Kidney (tissue), 14 donors: ENCODE data around the gene SMARCAL1. TPM values are rescaled to one million over a fixed set of nuclear protein-coding genes. Genes with fewer than 3 reads are reported as not detected.

ENCODE experiments used
- DNase-seq, 5 donors: peaks; one replicate each; pipeline ENCODE4 v3.0.0-alpha.2; 2013 to 2020
- FAIRE-seq: peaks from 2 replicates; lab custom pipeline; 2012; peaks lifted over from hg19 to GRCh38; lab: Jason Lieb, UNC
- H3K27ac ChIP-seq, 2 donors: one replicate each; pipeline ENCODE4 v1.7.0; 2013; ENCODE audit warnings: low read depth in 2 of 2, low read length in 2 of 2, inconsistent platforms in 1 of 2
- H3K27me3 ChIP-seq: one replicate; pipeline ENCODE4 v1.7.1; 2013; ENCODE audit warnings: low read length, inconsistent platforms; ENCODE audit not compliant: control insufficient read depth, insufficient read depth
- H3K36me3 ChIP-seq, 3 donors: one replicate each; pipeline versions ENCODE4 v1.7.0 to v1.7.1; 2013; ENCODE audit warnings: low read length in 3 of 3, control low read depth in 1 of 3, inconsistent platforms in 1 of 3; ENCODE audit not compliant: insufficient read depth in 3 of 3, control insufficient read depth in 2 of 3
- H3K4me1 ChIP-seq, 3 donors: one replicate each; pipeline versions ENCODE4 v1.7.0 to v1.7.1; 2013; ENCODE audit warnings: low read length in 3 of 3, inconsistent platforms in 1 of 3, low read depth in 1 of 3; ENCODE audit not compliant: control insufficient read depth in 2 of 3, insufficient read depth in 2 of 3
- H3K4me3 ChIP-seq, 3 donors: one replicate each; pipeline versions ENCODE4 v1.7.0 to v1.8.1; 2013; ENCODE audit warnings: low read length in 3 of 3, control low read depth in 1 of 3, inconsistent platforms in 1 of 3
- H3K9ac ChIP-seq, 3 donors: one replicate each; pipeline versions ENCODE4 v1.7.0 to v1.7.1; 2013; ENCODE audit warnings: low read length in 3 of 3, control low read depth in 1 of 3, inconsistent platforms in 1 of 3
- H3K9me3 ChIP-seq, 3 donors: one replicate each; pipeline versions ENCODE4 v1.7.0 to v1.7.1; 2013; ENCODE audit warnings: low read length in 3 of 3, control low read depth in 1 of 3, inconsistent platforms in 1 of 3; ENCODE audit not compliant: control insufficient read depth in 2 of 3, insufficient read depth in 1 of 3
- CTCF ChIP-seq: IDR thresholded peaks from 3 replicates; pipeline ENCODE4 v1.5.1; 2012; ENCODE audit warnings: mild to moderate bottlenecking, moderate library complexity, borderline replicate concordance; ENCODE audit not compliant: insufficient read depth; ENCODE audit errors: extremely low read depth
- intact Hi-C: fragments of 100-400 bp; cut with DNase I; formaldehyde crosslinking; loops from one replicate; pipeline ENCODE4 v1.11.1; 2022
- polyA plus RNA-seq: library from polyadenylated mRNA; stranded (reverse); fragments of 350-450 nt; fragmentation: Illumina TruSeq; extraction: RNeasy Lipid Tissue Mini Kit (QIAGEN cat#74804); gene quantifications from one replicate; pipeline ENCODE4 v1.2.3, GENCODE V29; 2014; ENCODE audit warnings: low read depth, low replicate concordance; ENCODE audit not compliant: insufficient read depth
- total RNA-seq: library from RNA; stranded (reverse); fragmentation: NEBNext Ultra II Directional; extraction: Animal tissue kit (Norgen Biotek cat#: 25700); gene quantifications from one replicate; pipeline ENCODE4 v1.2.1, GENCODE V29; 2021
- donor health status: control.
- donor health status: control.
- donor health status: control.
- donor health status: control.
- donor health status: control.
- donor health status: DM: yes; HTN: yes; CAD: no.
- donor health status: Normal renal cell carcinoma (clear cell type).

SMARCAL1 gene
- total and polyA plus RNA-seq, 2 donors from 2014 or later, result 9.7 to 17.3 TPM

- intact Hi-C loops, result no loop called here
- H3K4me3 ChIP-seq, result no peak overlapping the region
- no peaks in the 10 kb centered on the region for H3K36me3 ChIP-seq
- FAIRE-seq (no peak), DNase-seq (no peak)
- no peak for TF ChIP-seq CTCF
- H3K27me3 ChIP-seq, result no peaks in the 10 kb centered on the region
- no peak overlapping the region for H3K9ac ChIP-seq
- no peaks in the 10 kb centered on the region for H3K9me3 ChIP-seq
- H3K27ac ChIP-seq, result no peak overlapping the region
- H3K4me1 ChIP-seq, result no peaks in the 10 kb centered on the region
Measured at GRCh38 chr2:216469661-216470060, 57.4 kb downstream of the SMARCAL1 start.

GRCh38 chr2:216473187-216473586 is 60.9 kb downstream of the SMARCAL1 start:
- FAIRE-seq (no peak), DNase-seq (no peak)
- no peaks in the 10 kb centered on the region for H3K27me3 ChIP-seq
- peaks cover 0 to 6% (median 2%) of the 10 kb centered on the region in 3 donors for H3K36me3 ChIP-seq
- intact Hi-C loops, result no loop called here
- no peaks in the 10 kb centered on the region for H3K9me3 ChIP-seq
- H3K4me3 ChIP-seq, result no peak overlapping the region
- H3K9ac ChIP-seq, result no peak overlapping the region
- H3K27ac ChIP-seq, result no peak overlapping the region
- no peaks in the 10 kb centered on the region for H3K4me1 ChIP-seq
- no peak for TF ChIP-seq CTCF

GRCh38 chr2:216474925-216475670 is 62.8 kb downstream of the SMARCAL1 start:
- FAIRE-seq (no peak), DNase-seq (peak in 1 of 5 donors; percentile 68)
- no peaks in the 10 kb centered on the region for H3K9me3 ChIP-seq
- intact Hi-C loops, result no loop called here
- no peak for TF ChIP-seq CTCF
- no peak overlapping the region for H3K27ac ChIP-seq
- no peaks in the 10 kb centered on the region for H3K4me1 ChIP-seq
- no peak overlapping the region for H3K4me3 ChIP-seq
- H3K36me3 ChIP-seq, result peaks cover 2 to 13% (median 8%) of the 10 kb centered on the region in 3 donors
- H3K9ac ChIP-seq, result no peak overlapping the region
- no peaks in the 10 kb centered on the region for H3K27me3 ChIP-seq
